DND-41 (cell line): ENCODE data around the gene IGFBP1.

Experiments
- ATAC-seq: fragments of 200-7000 bp; cut with Tn5 transposase; 3 replicates; pipeline ENCODE4 v1.9.1; 2021; ENCODE audit warnings: low read depth; ENCODE audit not compliant: insufficient read depth
- DNase-seq: peaks from one replicate; pipeline ENCODE4 v3.0.0-alpha.2; 2020
- H2AFZ ChIP-seq: 2 replicates; pipeline ENCODE4 v1.6.0; 2012; ENCODE audit warnings: low read depth, low read length
- H3K27ac ChIP-seq: 2 replicates; pipeline ENCODE4 v1.5.1; 2012; ENCODE audit warnings: low read length, inconsistent platforms
- H3K27me3 ChIP-seq: fragments of 200-600 bp; sonication (generic); 2 replicates; pipeline ENCODE4 v1.6.0; 2012; ENCODE audit warnings: low read length, mild to moderate bottlenecking, inconsistent platforms; ENCODE audit not compliant: insufficient read depth, poor library complexity
- H3K36me3 ChIP-seq: 2 replicates; pipeline ENCODE4 v1.5.1; 2012; ENCODE audit warnings: low read length, inconsistent platforms; ENCODE audit not compliant: insufficient read depth
- H3K4me1 ChIP-seq: 2 replicates; pipeline ENCODE4 v1.5.1; 2012; ENCODE audit warnings: mild to moderate bottlenecking, low read length; ENCODE audit not compliant: insufficient read depth
- H3K4me2 ChIP-seq: 2 replicates; pipeline ENCODE4 v1.6.0; 2012; ENCODE audit warnings: mild to moderate bottlenecking, moderate library complexity, low read length, inconsistent platforms; ENCODE audit not compliant: insufficient read depth
- H3K4me3 ChIP-seq, 2 experiments: fragments of 200-600 bp in 1 of 2; shearing (Covaris generic) in 1 of 2; 2 replicates each; pipeline ENCODE4 v1.5.1; 2012 to 2016; ENCODE audit warnings: inconsistent platforms in 2 of 2, low read length in 2 of 2, mild to moderate bottlenecking in 2 of 2, low read depth in 1 of 2, moderate library complexity in 1 of 2
- H3K79me2 ChIP-seq: 2 replicates; pipeline ENCODE4 v1.6.0; 2012; ENCODE audit warnings: low read length, inconsistent platforms; ENCODE audit not compliant: insufficient read depth
- H3K9ac ChIP-seq: 2 replicates; pipeline ENCODE4 v1.6.0; 2012; ENCODE audit warnings: low read depth, mild to moderate bottlenecking, inconsistent platforms, low read length, moderate library complexity
- H3K9me3 ChIP-seq: 2 replicates; pipeline ENCODE4 v1.5.1; 2012; ENCODE audit warnings: low read length, moderate library complexity, mild to moderate bottlenecking, inconsistent platforms; ENCODE audit not compliant: insufficient read depth, severe bottlenecking
- H4K20me1 ChIP-seq: 2 replicates; pipeline ENCODE4 v1.6.0; 2012; ENCODE audit warnings: low read length; ENCODE audit not compliant: insufficient read depth
- CTCF ChIP-seq: IDR thresholded peaks from 2 replicates; pipeline ENCODE4 v1.5.1; 2012; ENCODE audit warnings: borderline replicate concordance, low read length, moderate library complexity, mild to moderate bottlenecking; ENCODE audit not compliant: poor library complexity, severe bottlenecking; ENCODE audit errors: extremely low read depth
- EZH2 ChIP-seq: IDR thresholded peaks from 3 replicates; pipeline ENCODE4 v1.6.1; 2012; ENCODE audit warnings: borderline replicate concordance, low read depth, mild to moderate bottlenecking, moderate library complexity, low read length, inconsistent platforms; ENCODE audit not compliant: severe bottlenecking

Gene IGFBP1

GRCh38 chr7:45885264-45885882 is 2.9 kb upstream of the IGFBP1 start:
- Histone ChIP-seq H3K27me3 (no peaks in the 10 kb centered on the region), H3K79me2 (no peaks in the 10 kb centered on the region), H3K4me3 (no peak overlapping the region), H3K4me2 (no peak overlapping the region), H3K36me3 (no peaks in the 10 kb centered on the region), H3K9me3 (no peaks in the 10 kb centered on the region), H4K20me1 (no peaks in the 10 kb centered on the region), H2AFZ (no peak overlapping the region), H3K27ac (no peak overlapping the region), H3K9ac (no peak overlapping the region), H3K4me1 (no peaks in the 10 kb centered on the region)
- ATAC-seq: no peak
- no peak for TF ChIP-seq EZH2
- no peak for TF ChIP-seq CTCF
- DNase-seq: no peak

GRCh38 chr7:45886931-45887667 is 1.2 kb upstream of the IGFBP1 start:
- Histone ChIP-seq H3K79me2 (no peaks in the 10 kb centered on the region), H3K9me3 (no peaks in the 10 kb centered on the region), H3K27me3 (peaks cover 3% of the 10 kb centered on the region), H3K4me1 (no peaks in the 10 kb centered on the region), H3K4me3 (no peak overlapping the region), H3K36me3 (no peaks in the 10 kb centered on the region), H3K27ac (no peak overlapping the region), H2AFZ (no peak overlapping the region), H3K4me2 (no peak overlapping the region), H4K20me1 (no peaks in the 10 kb centered on the region), H3K9ac (no peak overlapping the region)
- DNase-seq (no peak), ATAC-seq (no peak)
- no peak for TF ChIP-seq CTCF
- TF ChIP-seq EZH2: no peak

- no peaks in the 10 kb centered on the region for H3K79me2 ChIP-seq
- no peak overlapping the region for H3K27ac ChIP-seq
- no peaks in the 10 kb centered on the region for H3K36me3 ChIP-seq
- no peak for ATAC-seq
- no peak overlapping the region for H2AFZ ChIP-seq
- peaks cover 9% of the 10 kb centered on the region for H3K27me3 ChIP-seq
- no peak overlapping the region for H3K9ac ChIP-seq
- no peak for TF ChIP-seq CTCF
- no peak for TF ChIP-seq EZH2
- H3K9me3 ChIP-seq: no peaks in the 10 kb centered on the region
- H3K4me2 ChIP-seq: no peak overlapping the region
- H3K4me1 ChIP-seq: no peaks in the 10 kb centered on the region
- DNase-seq: no peak
- no peaks in the 10 kb centered on the region for H4K20me1 ChIP-seq
- H3K4me3 ChIP-seq: no peak overlapping the region
Measured at GRCh38 chr7:45888993-45889366, 692 bp downstream of the IGFBP1 start.
